ENCODE results near the gene SPOCK1.

GRCh38 chr5:137516251-137516797 lies 17.2 kb upstream of the SPOCK1 start:
- no peak for TF ChIP-seq RAD21 (conservative IDR thresholded peaks at IDR 0.05 in 1 of 2, IDR thresholded peaks at IDR 0.05 in 1 of 2)
- no peak for TF ChIP-seq JUNB (IDR thresholded peaks at IDR 0.05)
- no peak for TF ChIP-seq CTCF (IDR thresholded peaks at IDR 0.05)
- TF ChIP-seq HOXA7 (CRISPR knock-in tag; IDR thresholded peaks at IDR 0.05): no peak
- TF ChIP-seq POLR2A (IDR thresholded peaks at IDR 0.05; ENCODE audit: low read length): no peak
- no peak for TF ChIP-seq JUN (IDR thresholded peaks at IDR 0.05)
- TF ChIP-seq PHF8 (IDR thresholded peaks at IDR 0.05; ENCODE audit: borderline replicate concordance, low read depth): no peak
- no peak for TF ChIP-seq E2F6 (IDR thresholded peaks at IDR 0.05; ENCODE audit: borderline replicate concordance, low read depth)
- TF ChIP-seq USF2 (IDR thresholded peaks at IDR 0.05): no peak
- no peak for TF ChIP-seq CEBPB (IDR thresholded peaks at IDR 0.05)
- TF ChIP-seq, protein P1, sequence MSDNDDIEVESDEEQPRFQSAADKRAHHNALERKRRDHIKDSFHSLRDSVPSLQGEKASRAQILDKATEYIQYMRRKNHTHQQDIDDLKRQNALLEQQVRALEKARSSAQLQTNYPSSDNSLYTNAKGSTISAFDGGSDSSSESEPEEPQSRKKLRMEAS (IDR thresholded peaks at IDR 0.05): no peak
- no peak for TF ChIP-seq SMC3 (IDR thresholded peaks at IDR 0.05)
- TF ChIP-seq CHD2 (IDR thresholded peaks at IDR 0.05; ENCODE audit: low read length, partially characterized antibody): no peak
